Body of pancreas (tissue), 4 donors: ENCODE data around the gene GCLC.

Experiments used
- POLR2A ChIP-seq, 3 donors: fragments of 450-650 bp; IDR thresholded peaks; one replicate each; pipeline ENCODE4 v1.6.1; 2016; ENCODE audit warnings: antibody characterized with exemption in 3 of 3, mild to moderate bottlenecking in 2 of 3
- TF ChIP-seq, protein P1 (sequence below), 7 experiments: fragments of 450-650 bp in 4 of 7; fragments of 200-600 bp in 3 of 7; sonication (generic) in 3 of 7; IDR thresholded peaks; one replicate each; pipeline ENCODE4 v1.5.1; 2016 to 2019; ENCODE audit warnings: antibody characterized with exemption in 7 of 7

DNA sequence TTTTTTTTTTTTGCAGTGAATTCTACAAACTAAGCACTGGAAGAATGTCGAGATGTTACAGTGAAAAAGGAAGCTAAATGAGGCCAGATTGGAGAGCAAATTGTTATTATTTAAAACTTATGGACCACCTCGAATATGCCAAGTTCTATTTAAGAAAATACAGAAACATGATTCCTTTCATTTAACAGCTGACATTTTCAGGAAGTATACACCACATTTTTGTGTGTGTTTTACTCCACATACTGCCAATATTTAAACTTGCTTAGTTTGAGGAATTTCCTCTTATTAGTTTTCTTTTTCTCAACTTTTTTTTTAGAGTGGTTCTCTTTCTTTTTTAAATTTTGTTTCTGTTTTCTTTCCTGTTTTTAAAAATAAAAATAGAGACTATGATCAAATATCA lies 37.0 kb upstream of the GCLC start:
- no peak for TF ChIP-seq POLR2A (IDR thresholded peaks at IDR 0.05)
- TF ChIP-seq, protein P1, sequence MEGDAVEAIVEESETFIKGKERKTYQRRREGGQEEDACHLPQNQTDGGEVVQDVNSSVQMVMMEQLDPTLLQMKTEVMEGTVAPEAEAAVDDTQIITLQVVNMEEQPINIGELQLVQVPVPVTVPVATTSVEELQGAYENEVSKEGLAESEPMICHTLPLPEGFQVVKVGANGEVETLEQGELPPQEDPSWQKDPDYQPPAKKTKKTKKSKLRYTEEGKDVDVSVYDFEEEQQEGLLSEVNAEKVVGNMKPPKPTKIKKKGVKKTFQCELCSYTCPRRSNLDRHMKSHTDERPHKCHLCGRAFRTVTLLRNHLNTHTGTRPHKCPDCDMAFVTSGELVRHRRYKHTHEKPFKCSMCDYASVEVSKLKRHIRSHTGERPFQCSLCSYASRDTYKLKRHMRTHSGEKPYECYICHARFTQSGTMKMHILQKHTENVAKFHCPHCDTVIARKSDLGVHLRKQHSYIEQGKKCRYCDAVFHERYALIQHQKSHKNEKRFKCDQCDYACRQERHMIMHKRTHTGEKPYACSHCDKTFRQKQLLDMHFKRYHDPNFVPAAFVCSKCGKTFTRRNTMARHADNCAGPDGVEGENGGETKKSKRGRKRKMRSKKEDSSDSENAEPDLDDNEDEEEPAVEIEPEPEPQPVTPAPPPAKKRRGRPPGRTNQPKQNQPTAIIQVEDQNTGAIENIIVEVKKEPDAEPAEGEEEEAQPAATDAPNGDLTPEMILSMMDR (IDR thresholded peaks at IDR 0.05): no peak
